Fibroblast of lung (primary cell): Measurements from ENCODE around the gene UCKL1. TPM values are rescaled to one million over a fixed set of nuclear protein-coding genes. Genes with fewer than 3 reads are reported as not detected.

Experiments
- DNase-seq, 2 donors: peaks; one replicate each; pipeline versions ENCODE4 v3.0.0 to v3.0.0-alpha.2; 2010; ENCODE audit warnings: low read depth in 2 of 2
- H2AFZ ChIP-seq: 2 replicates; pipeline ENCODE4 v1.5.1; 2012; ENCODE audit warnings: low read length, control low read depth, inconsistent platforms
- H3K27ac ChIP-seq: 2 replicates; pipeline ENCODE4 v1.5.1; 2011; ENCODE audit warnings: low read length, control low read depth; ENCODE audit not compliant: insufficient read depth
- H3K27me3 ChIP-seq: 2 replicates; pipeline ENCODE4 v1.5.1; 2011; ENCODE audit warnings: mild to moderate bottlenecking, low read length; ENCODE audit not compliant: control insufficient read depth, insufficient read depth
- H3K36me3 ChIP-seq: 2 replicates; pipeline ENCODE4 v1.5.1; 2011; ENCODE audit warnings: low read length; ENCODE audit not compliant: control insufficient read depth, insufficient read depth
- H3K4me1 ChIP-seq: 2 replicates; pipeline ENCODE4 v1.5.1; 2011; ENCODE audit warnings: low read length; ENCODE audit not compliant: control insufficient read depth, insufficient read depth; ENCODE audit errors: extremely low read depth
- H3K4me2 ChIP-seq: 2 replicates; pipeline ENCODE4 v1.5.1; 2011; ENCODE audit warnings: low read length, control low read depth; ENCODE audit not compliant: insufficient read depth; ENCODE audit errors: extremely low read depth
- H3K4me3 ChIP-seq, 4 experiments: fragments of 200-600 bp in 1 of 4; sonication (generic) in 1 of 4; replicated peaks in 1 of 4; 2 replicates each; pipeline ENCODE4 v1.5.1; 2011 to 2016; ENCODE audit warnings: low read length in 4 of 4, low read depth in 3 of 4, mild to moderate bottlenecking in 3 of 4, control low read depth in 2 of 4, inconsistent platforms in 1 of 4, mixed read lengths in 1 of 4; ENCODE audit not compliant: insufficient read depth in 1 of 4; ENCODE audit errors: control extremely low read depth in 1 of 4
- H3K79me2 ChIP-seq: 2 replicates; pipeline ENCODE4 v1.5.1; 2012; ENCODE audit warnings: mild to moderate bottlenecking, low read length, inconsistent platforms; ENCODE audit not compliant: control insufficient read depth, insufficient read depth
- H3K9ac ChIP-seq: 2 replicates; pipeline ENCODE4 v1.5.1; 2011; ENCODE audit warnings: mild to moderate bottlenecking, low read length, control low read depth; ENCODE audit not compliant: insufficient read depth
- H3K9me3 ChIP-seq: 2 replicates; pipeline ENCODE4 v1.5.1; 2012; ENCODE audit warnings: low read depth, low read length; ENCODE audit not compliant: control insufficient read depth, insufficient read depth
- H4K20me1 ChIP-seq: 2 replicates; pipeline ENCODE4 v1.5.1; 2011; ENCODE audit warnings: low read length; ENCODE audit not compliant: control insufficient read depth, insufficient read depth; ENCODE audit errors: extremely low read depth
- CTCF ChIP-seq, 2 donors: IDR thresholded peaks in 1 of 2; conservative IDR thresholded peaks in 1 of 2; 1 replicate in 1 of 2; 2 replicates in 1 of 2; pipeline ENCODE4 v1.5.1; 2011 to 2012; ENCODE audit warnings: low read length in 2 of 2, control low read depth in 1 of 2, inconsistent platforms in 1 of 2, low read depth in 1 of 2, mild to moderate bottlenecking in 1 of 2
- EZH2 ChIP-seq: IDR thresholded peaks from 2 replicates; pipeline ENCODE4 v1.5.1; 2012; ENCODE audit warnings: low read length, control low read depth, mild to moderate bottlenecking; ENCODE audit errors: missing control alignments
- polyA plus RNA-seq, 2 donors: library from polyadenylated mRNA; depleted of rRNA in 1 of 2; stranded (reverse) in 1 of 2; unstranded in 1 of 2; fragments of >200 nt; gene quantifications; 2 replicates each; pipeline ENCODE4 v1.2.1, GENCODE V29; 2011 to 2012; ENCODE audit warnings: missing spikeins in 1 of 2
- total RNA-seq: library from RNA; depleted of rRNA; stranded (reverse); fragments of >200 nt; gene quantifications from 2 replicates; pipeline ENCODE4 v1.2.1, GENCODE V29; 2014

The UCKL1 gene
- total and polyA plus RNA-seq, 2 donors (not counting 1 experiment from before 2014, with no cell fraction given) = 16.4 to 27.9 TPM

- Histone ChIP-seq H2AFZ (no peak overlapping the region), H3K36me3 (peaks cover 34% of the 10 kb centered on the region), H3K4me3 (no peak overlapping the region), H3K27ac (no peak overlapping the region), H3K9ac (no peak overlapping the region), H3K79me2 (peaks cover 10% of the 10 kb centered on the region), H3K4me1 (peaks cover 5% of the 10 kb centered on the region), H4K20me1 (no peaks in the 10 kb centered on the region), H3K9me3 (no peaks in the 10 kb centered on the region), H3K4me2 (no peak overlapping the region), H3K27me3 (no peaks in the 10 kb centered on the region)
- DNase-seq = no peak
- TF ChIP-seq CTCF (conservative IDR thresholded peaks at IDR 0.05 in 1 of 2, IDR thresholded peaks at IDR 0.05 in 1 of 2; ENCODE audit: low read depth in 1 of 2, low read length in 2 of 2) = no peak
- TF ChIP-seq EZH2 = no peak
Observed at GRCh38 chr20:63966172-63966943, 10.1 kb upstream of the UCKL1 start.

GRCh38 chr20:63964412-63964811, 8.2 kb upstream of the UCKL1 start:
- no peak for DNase-seq
- Histone ChIP-seq H2AFZ (no peak overlapping the region), H3K9ac (no peak overlapping the region), H3K9me3 (no peaks in the 10 kb centered on the region), H3K27ac (no peak overlapping the region), H3K36me3 (peaks cover 40% of the 10 kb centered on the region), H3K4me2 (no peak overlapping the region), H3K27me3 (no peaks in the 10 kb centered on the region), H4K20me1 (no peaks in the 10 kb centered on the region), H3K4me1 (peaks cover 5% of the 10 kb centered on the region), H3K79me2 (peaks cover 10% of the 10 kb centered on the region), H3K4me3 (no peak overlapping the region)
- TF ChIP-seq EZH2 (no peak), CTCF (conservative IDR thresholded peaks at IDR 0.05 in 1 of 2, IDR thresholded peaks at IDR 0.05 in 1 of 2; ENCODE audit: low read depth in 1 of 2, low read length in 2 of 2) (no peak)

GRCh38 chr20:63963784-63964301, 7.6 kb upstream of the UCKL1 start:
- Histone ChIP-seq H3K36me3 (peaks cover 43% of the 10 kb centered on the region), H2AFZ (no peak overlapping the region), H3K9me3 (no peaks in the 10 kb centered on the region), H3K4me1 (peaks cover 4% of the 10 kb centered on the region), H3K27ac (no peak overlapping the region), H3K27me3 (no peaks in the 10 kb centered on the region), H4K20me1 (no peaks in the 10 kb centered on the region), H3K4me2 (no peak overlapping the region), H3K79me2 (peaks cover 6% of the 10 kb centered on the region), H3K4me3 (no peak overlapping the region), H3K9ac (no peak overlapping the region)
- no peak for DNase-seq
- TF ChIP-seq EZH2 (no peak), CTCF (conservative IDR thresholded peaks at IDR 0.05 in 1 of 2, IDR thresholded peaks at IDR 0.05 in 1 of 2; ENCODE audit: low read depth in 1 of 2, low read length in 2 of 2) (no peak)
